OCI-LY7 (cell line): ENCODE measurements around the gene PRPSAP2.

Experiments
- CTCF ChIP-seq: fragments of 200-600 bp; sonication (generic); conservative IDR thresholded peaks from 2 replicates; pipeline ENCODE4 v1.5.1; 2014; ENCODE audit warnings: mild to moderate bottlenecking, antibody characterized with exemption, low read length, moderate library complexity, mixed read lengths
- EZH2phosphoT487 ChIP-seq: fragments of 200-600 bp; sonication (generic); IDR thresholded peaks from 2 replicates; pipeline ENCODE4 v1.6.1; 2018; ENCODE audit warnings: low read depth, borderline replicate concordance, mild to moderate bottlenecking, mixed run types, antibody characterized with exemption, low read length, moderate library complexity, mixed read lengths

- no peak for TF ChIP-seq CTCF
- no peak for TF ChIP-seq EZH2phosphoT487
Observed at GRCh38 chr17:18976201-18976600, 118.3 kb downstream of the PRPSAP2 start.
